Glomerular visceral epithelial cell (primary cell): Measurements from ENCODE around the gene RPRD1A.
"Not testable (repeated sequence)": the region's sequence is repeated elsewhere in the genome, so short reads cannot be mapped to it uniquely, and the experiment has no call there.

Experiments
- DNase-seq: peaks from one replicate; pipeline ENCODE4 v3.0.0-alpha.2; 2016; ENCODE audit errors: extremely low spot score

Gene RPRD1A

DNA sequence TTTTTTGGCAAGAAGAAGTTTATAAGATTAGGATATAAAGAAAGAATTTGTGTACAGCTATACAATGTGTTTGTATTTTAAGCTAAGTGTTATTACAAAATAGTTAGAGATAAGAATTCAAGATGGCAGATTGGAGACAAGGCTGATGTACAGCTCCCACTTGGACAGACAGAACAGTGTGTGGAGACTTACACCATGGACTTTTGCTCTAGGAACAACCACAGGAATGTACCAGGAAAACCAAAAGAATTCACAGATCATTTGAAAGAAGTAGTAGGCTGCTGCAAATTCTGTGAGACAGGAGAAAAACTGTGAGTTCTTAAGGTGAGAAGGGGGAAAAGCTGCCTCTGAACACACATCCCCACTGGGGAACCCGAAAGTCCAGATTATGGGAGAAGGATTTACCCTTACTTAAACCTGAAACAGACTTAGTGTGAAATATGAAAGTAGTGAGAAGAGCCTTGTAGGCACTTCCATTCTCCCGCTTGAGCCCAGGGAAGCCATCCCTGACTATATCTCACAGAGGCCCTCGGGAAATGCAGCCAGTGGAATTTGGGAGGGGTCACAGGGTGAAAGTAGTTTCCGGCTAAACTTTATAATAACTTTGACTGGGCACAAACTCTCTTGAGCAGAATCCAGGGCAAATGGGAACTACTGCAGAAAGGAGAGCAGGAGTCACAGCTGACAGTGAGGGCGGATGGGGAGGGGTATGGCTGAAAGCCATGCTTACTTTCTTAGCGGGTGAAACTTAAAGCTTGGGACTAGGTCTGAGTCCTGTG is 11.6 kb upstream of the RPRD1A start:
- peak; percentile 60 for DNase-seq

DNA sequence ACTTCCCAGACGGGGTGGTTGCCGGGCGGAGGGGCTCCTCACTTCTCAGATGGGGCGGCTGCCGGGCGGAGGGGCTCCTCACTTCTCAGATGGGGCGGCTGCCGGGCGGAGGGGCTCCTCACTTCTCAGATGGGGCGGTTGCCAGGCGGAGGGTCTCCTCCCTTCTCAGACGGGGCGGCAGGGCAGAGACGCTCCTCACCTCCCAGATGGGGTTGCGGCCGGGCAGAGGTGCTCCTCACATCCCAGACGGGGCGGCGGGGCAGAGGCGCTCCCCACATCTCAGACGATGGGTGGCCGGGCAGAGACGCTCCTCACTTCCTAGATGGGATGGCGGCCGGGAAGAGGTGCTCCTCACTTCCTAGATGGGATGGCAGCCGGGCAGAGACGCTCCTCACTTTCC is 10.4 kb upstream of the RPRD1A start:
- DNase-seq = not testable (repeated sequence)

DNA sequence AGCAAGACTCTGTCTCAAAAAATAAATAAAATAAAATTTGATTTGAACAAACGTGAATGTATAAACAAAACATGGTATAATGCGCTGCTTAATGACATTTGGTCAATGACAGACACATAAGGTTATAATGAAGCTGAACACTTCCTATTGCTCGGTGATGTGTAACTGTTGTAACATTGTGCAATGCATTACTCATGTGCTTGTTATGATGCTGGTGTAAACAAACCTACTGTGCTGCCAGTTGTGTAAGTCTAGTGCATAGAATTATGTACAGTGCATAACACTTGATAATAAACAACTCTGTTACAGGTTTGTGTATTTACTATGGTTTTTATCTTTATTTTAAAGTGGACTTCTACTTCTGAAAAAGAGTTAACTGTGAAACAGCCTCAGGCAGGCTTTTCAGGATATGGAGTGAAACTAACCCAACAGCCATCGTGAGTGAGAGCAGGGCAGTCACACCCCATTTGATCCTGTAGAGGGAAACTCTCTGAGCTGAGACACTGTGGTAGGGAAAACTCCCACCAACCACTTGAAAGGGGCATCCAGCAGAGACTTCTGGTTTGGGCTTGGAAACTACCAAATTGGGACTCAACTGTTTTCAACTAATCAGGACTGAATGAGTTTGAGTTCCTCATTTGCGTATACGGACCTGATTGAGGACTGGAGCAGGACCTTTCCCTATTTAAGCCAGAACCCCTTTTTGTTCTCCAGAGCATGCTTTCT is 8.7 kb upstream of the RPRD1A start:
- DNase-seq = peak; percentile 16

DNA sequence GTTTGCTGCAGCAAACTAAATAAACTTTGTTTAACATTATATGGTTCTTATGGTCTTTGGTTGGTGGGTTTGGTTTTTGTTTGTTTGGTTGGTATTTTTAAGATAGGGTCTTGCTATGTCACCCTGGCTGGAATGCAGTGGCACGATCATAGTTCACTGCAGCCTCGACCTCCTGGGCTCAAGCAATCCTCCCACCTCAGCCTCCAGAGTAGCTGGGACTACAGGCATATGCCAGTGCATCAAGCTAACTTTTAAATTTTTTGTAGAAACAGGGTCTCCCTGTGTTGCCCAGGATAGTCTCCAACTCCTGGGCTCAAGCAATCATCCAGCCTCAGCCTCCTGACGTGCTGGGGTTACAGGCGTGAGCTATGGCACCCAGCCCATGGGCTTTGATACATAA is 7.1 kb upstream of the RPRD1A start:
- DNase-seq = no peak

DNA sequence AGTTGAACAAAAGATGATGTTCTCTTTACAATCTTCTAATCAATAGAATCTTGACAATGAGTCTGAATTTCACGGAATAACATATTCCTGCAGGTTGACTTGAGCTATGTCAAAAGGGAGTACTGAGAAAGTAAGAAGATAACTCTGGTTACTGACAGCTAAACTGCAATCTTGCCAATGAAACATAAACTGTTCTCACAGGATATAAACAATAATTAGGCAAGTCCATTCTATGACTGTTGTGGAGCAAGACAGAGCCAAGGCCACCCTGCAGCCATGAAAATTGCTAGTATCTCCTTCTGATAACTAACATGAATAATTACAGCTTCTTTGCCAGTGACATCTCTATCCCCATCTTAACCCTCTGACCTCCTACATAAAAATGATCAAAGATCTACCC is 6.3 kb upstream of the RPRD1A start:
- DNase-seq = no peak

DNA sequence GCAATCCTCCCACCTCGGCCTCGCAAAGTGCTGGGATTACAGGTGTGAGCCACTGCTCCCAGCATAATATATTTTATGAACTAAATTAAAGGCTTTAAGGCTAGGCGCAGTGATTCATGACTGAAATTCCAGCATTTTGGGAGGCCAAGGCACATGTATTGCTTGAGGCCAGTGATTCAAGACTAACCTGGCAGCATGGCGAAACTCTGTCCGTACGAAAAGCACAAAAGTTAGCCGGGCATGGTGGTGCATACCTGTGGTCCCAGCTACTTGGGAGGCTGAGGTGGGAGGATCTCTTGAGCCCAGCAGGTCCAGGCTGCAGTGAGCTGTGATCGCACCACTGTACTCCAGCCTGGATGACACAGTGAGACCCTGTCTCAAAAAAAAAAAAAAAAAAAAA is 5.0 kb upstream of the RPRD1A start:
- not testable (repeated sequence) for DNase-seq

DNA sequence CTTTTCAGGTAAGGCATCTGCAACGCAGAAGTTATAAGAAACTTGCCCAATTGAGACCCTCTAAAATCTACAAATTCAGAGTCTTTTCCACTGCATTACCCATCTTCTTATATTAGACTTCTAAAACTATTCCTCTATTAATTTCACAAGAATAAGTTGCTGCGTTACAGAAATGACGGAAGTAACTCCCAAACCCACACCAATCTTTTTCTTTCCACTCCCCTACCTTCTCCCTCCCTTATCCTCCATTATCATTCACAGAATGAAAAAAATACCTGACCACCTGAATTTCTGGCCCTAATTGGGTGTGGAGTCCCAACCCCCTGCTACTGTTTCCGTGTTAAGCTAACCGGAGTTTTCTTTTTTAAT is 689 bp downstream of the RPRD1A start:
- peak; percentile 4 for DNase-seq

DNA sequence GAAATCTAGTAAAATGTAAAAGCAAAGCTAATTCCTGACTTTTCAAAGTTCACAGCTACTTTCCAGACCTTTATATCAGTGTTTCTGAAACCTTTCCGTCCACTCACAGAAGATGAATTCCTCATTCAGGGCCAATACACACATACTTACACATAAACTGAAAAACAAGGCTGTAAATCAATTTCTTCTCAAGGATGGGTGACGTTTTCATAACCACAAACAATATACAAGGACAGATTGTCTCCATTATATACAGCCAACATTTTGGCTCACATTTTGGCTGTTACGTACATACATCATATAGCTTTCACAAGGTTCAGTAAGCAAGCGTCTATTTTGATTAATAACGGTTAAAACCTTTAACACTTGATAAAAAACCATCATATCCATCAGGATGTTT is 1.4 kb downstream of the RPRD1A start:
- DNase-seq = no peak

DNA sequence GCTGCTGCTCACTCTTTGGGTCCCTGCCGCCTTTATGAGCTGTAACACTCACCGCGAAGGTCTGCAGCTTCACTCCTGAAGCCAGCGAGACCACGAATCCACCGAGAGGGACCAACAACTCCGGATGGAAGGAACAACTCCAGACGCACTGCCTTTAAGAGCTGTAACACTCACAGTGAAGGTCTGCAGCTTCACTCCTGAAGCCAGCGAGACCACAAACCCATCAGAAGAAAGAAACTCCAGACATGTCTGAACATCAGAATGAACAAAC is 2.6 kb downstream of the RPRD1A start:
- DNase-seq = not testable (repeated sequence)

DNA sequence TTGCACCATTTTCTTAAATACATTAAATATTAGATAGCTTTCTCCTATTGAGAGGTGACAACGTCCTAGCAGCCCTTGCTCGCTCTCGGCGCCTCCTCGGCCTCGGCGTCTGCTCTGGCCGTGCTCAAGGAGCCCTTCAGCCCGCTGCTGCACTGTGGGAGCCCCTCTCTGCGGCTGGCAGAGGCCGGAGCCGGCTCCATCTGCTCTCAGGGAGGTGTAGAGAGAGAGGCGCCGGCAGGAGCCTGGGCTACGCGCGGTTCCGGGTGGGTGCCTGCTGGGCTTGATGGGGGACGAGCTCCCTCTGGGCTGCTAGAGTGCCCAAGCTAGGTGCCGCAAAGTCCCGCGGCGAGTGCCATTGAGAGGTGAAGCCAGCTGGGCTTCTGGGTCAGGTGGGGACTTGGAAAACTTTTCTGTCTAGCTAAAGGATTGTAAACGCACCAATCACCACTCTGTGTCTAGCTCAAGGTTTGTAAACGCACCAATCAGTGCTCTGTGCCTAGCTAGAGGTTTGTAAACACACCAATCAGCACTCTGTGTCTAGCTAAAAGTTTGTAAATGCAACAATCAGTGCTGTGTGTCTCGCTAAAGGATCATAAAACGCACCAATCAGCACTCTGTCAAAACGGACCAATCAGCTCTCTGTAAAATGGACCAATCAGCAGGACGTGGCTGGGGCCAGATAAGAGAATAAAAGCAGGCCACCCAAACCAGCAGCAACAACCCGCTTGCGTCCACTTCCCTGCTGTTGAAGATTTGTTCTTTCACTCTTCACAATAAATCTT is 3.1 kb downstream of the RPRD1A start:
- no peak for DNase-seq

DNA sequence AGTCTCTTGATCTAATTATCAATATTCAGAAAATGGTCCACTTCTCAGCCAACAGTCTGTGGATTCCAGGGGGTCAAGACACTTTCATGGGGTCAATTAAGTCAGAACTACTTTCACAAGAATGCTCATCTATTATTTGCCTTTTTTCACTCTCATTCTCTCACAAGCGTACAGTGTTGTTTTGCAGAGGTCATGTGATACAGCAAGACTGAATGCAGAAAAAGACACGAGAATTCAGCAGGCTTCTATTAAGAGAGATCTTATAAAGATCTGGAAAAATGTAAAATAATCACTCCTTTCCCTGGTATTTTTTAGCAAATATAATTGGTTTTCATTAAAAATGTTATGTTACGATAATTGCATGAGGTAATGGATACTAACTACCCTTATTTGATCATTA is 8.7 kb downstream of the RPRD1A start:
- DNase-seq = no peak

DNA sequence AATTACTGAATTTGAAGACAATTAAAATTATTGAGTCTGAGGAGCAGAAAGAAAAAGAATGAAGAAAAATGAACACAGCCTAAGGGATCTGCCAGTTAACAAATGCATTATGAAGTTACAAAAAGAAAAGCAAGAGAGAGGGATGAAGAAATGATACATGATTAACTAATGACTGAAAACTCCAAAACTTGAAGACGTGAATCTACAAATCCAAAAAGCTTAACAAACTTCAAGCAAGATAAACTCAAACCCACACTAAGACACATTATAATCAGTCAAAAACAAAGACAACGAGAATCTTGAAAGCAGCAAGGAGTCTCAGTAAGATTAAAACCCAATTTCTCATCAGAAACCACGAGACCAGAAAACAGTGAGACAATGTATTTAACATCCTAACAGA is 15.6 kb downstream of the RPRD1A start:
- DNase-seq = no peak

DNA sequence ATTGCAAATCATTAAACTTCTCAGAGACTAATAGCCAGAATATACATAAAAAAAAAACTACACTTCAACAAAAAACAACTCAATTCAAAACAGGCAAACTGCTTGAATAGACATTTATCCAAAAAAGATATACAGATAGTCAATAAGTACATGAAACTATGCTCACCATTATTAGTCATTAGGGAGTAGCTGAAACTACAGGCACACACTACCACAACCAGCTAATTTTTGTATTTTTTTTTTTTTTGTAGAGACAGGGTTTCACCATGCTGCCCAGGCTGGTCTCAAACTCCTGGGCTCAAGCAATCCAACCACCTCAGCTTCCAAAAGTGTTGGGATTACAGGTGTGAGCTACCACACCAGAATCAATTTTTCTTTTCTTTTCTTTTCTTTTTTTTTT is 16.9 kb downstream of the RPRD1A start:
- no peak for DNase-seq

DNA sequence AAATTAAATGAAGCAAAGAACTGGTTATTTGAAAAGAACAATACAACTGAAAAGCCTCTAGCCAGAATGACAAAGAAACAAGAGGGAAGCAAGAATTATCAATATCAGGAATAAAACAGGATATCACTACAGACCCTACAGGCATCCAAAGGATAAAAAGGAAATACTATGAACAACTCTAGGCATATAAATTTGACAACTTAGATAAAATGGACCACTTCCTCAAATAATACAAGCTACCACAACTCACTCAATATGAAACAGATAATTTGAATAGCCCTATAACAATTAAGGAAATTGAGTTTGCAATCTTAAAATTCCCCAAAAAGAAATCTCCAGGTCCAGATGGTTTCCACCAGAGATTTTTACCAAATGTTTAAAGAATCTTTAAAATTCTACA is 19.8 kb downstream of the RPRD1A start:
- DNase-seq = no peak

DNA sequence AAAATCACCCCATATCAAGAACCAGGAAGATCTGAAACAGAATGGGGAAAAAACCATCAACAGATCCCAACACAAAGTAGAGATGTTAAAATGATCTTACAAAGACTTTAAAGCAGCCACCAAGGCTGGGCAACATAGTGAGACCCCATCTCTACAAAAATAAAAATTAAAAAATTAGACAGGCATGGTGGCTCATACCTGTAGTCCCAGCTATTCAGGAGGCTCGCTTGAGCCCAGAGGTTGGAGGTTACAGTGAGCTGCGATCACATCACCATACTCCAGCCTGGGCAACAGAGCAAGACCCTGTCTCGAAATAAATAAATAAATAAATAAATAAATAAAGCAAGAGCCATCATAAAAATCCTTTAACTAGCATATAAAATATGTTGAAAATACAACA is 20.5 kb downstream of the RPRD1A start:
- DNase-seq = no peak

DNA sequence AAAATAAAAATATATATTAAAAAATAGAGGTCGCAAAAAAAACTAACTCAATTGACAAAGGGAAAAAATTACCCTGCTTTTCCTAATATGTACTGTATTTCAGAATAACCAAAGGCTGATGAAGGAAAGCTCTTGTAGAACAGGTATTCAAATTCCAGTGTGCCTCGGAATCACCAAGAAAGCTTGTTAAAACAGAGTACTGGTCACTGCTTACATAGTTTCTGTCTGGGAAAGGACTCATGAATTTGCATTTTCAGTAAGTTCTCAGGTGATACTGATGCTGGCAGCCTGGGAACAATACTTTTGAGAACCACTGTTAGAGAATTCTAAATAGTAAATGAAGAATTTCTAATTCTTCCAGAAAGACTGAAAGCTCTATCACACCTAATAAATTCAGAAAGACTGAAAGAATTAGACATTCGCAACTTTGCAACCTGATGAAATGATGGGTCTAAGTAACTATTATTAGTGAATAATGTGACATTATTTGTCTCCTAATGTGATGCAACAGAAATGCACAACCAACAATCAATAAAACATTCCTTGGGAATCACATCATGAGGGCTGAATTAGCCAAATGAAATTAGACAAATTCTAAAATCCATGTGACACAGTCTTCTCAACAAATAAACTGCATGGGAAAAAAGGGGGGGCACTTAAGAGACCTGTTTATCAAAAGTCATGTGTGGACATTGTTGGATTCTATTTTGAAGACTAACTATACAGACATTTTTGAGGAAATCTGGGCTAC is 21.9 kb downstream of the RPRD1A start:
- no peak for DNase-seq

DNA sequence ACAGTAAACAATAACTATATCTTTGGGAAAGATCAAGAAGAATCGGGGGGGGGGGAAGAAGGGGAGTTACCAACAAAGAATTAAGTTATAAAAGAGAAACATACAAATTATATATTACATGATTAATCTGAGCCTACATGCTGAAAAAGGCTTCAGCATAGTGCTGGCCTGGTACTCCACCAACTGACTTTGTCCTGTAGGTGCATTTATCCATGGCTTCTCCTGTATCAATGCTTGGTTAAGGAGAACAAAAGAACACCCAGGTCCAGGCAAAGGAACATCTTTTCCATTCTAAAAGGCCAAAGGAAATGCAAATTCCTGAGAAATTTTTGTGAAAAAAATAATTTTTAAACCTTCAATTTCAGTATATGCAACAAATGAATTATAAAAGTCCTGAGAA is 24.2 kb downstream of the RPRD1A start:
- no peak for DNase-seq

DNA sequence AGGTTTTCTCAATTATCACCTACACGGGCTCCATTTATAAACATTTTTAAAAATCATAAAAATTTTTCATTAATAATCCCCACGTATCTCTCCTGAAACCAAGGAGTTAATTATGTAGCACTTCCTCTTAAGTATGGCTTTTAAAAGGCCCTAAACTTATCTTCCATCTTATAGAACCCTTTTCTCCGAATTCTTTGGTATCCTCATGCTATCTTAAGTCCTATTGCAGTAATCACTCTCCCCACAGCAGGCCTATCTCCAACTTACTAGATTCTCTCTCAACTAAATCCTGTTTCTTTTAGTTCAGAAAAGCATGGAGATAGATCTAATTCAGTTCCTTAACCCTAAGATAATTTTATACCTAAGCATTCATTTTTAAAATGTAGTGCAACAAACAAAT is 26.2 kb downstream of the RPRD1A start:
- no peak for DNase-seq

DNA sequence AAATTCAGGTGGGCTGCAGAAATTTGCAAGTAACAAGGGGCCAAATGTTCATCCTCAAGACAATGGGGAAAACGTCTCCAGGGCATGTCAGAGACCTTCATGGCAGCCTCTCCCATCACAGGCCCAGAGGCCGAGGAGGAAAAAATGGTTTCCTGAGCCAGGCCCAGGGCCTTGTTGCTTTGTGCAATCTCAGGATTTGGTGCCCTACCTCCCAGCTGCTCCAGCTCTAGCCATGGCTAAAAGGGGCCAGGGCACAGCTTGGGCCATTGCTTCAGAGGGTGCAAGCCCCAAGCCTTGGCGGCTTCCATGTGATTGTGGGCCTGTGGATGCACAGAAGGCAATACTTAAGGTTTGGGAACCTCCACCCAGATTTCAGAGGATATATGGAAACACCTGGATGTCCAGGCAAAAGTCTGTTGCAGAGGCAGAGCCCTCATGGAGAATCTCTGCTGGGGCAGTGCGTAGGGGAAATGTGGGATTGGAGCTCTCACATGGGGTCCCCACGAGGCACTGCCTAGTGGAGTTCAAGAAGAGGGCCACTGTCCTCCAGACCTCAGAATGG is 29.2 kb downstream of the RPRD1A start:
- no peak for DNase-seq

DNA sequence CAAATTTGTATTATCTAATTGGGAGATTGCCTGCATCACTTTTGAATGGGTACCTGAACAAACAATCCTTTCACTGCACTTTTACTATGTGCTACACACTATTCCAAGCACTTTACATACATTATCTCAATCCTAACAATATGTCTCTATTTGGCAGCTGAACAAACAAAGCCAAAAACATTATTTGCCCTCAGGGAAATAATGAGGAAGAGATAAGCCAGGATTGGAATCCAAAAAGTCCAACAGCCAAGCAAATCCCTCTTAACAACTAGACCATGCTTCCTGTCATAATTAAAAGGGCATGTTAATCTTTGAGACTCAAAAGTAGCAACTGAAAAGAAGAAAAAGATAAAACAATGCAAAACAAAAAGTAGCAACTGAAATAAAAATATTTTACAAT is 32.1 kb downstream of the RPRD1A start:
- no peak for DNase-seq

DNA sequence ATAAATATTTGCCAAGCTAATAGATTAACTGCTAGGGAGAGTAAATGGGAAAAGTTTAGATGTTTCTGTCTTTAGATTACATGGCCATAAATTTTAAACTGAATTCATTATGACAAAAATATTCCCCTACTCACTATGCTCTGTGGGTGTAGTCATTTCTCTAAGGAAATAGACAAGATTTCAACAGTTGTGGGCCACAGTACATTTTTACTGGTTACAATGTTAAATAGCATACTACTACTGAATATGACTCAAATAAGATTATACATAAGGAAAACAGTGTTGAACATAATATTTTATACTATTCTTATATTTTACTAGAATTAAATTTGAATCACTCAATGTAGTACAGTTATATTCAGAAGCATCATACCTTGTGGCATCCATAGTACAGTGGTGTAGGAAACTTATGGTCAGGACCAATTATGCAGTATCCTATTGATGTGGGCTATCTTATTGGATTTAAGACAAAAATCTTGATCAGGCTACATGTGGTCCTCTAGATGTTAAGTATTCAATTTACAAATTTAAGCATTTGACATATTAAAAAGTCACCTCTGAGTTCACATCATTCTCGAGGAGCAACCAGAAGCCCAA is 33.0 kb downstream of the RPRD1A start:
- DNase-seq = no peak

DNA sequence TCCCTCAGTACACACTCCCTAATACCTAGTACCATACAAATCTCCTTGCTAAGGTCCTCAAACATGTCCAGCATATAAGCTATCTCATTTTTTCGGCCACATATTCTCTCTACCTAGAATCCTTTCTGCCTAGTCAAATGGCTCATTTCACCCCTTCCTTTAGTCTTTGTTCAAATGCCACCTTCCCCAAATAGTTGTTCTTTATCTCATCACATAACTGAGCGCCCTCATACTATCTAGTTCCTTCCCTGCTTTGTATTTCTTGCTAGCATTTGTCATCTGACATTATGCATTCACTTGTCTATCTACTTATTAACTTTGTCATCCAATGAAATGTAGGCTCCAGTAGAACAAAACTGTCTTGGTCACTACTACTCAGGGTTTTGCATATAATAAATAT is 35.5 kb downstream of the RPRD1A start:
- DNase-seq = no peak
